Stimulated activated CD4-positive, alpha-beta T cell treated with anti-CD3 and anti-CD28 coated beads, Interleukin-2, amount 100 ng/mL, for 48 hours (primary cell): ENCODE results near the gene KCNAB2.
"Not testable (repeated sequence)": the region's sequence is repeated elsewhere in the genome, so short reads cannot be mapped to it uniquely, and the experiment has no call there.

Experiments used
- DNase-seq, 2 donors: peaks; one replicate each; pipeline ENCODE4 v3.0.0-alpha.2; 2020

KCNAB2 gene

DNA sequence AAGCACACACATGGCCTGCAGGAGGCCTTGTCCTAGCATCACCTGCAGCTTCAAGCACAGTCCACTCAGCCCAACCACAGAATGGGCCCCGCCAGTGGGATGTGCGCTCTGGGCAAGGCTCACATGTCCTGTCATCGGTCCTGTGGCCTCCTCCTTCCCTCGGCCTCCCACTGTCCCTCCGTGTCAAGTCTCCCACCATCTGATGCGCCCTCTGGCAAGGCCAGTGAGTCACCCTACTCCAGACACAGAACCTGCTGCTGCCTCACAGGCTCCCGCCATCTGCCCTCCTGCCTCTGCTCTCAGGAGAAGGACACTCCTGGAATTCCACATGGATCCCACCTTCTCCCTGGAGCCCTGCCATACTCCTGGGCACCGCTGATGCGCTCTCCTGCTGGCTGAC, 14.2 kb downstream of the KCNAB2 start:
- DNase-seq, result no peak

- DNase-seq, result no peak
These were observed 17.0 kb downstream of the KCNAB2 start for GRCh38 chr1:6062670-6063069.

GRCh38 chr1:6063532-6064053, 17.9 kb downstream of the KCNAB2 start:
- not testable (repeated sequence) for DNase-seq

DNA sequence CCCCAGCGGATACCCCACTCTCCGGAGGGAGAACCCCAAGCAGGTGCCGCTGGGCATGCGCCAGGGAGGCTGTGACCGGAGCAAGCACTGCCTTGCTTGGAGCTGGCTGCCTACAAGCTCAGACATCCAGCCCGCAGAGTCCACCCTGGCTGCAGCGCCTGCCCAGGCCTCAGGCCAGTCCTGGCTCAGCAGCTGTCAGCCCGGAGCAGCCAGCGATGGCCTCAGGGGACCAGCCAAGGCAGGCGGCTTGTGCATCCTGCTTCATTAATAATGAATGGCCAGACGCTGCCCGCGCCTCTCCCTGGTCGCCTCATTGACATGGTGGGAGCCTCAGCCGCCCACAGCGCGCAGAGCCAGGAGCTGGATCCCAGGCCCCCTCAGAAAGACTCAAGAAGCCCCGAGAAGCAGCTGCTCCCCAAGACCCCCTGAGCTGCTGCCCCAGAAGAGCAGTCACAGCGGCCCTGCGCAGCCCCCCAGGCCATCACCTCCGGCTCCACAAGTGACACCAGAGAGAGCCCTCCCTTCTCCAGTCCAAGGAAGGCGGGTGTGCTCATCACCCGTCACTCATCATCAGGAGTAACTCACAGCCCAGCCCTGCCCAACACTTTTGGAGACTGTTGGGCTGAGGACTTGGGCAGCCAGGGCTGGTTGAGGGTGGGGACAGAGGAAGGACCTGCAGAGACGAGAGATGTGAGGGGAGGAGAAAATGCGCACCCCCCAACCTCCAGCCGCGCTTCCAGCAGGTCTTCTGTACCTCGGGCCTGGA, 19.6 kb downstream of the KCNAB2 start:
- DNase-seq, result no peak

DNA sequence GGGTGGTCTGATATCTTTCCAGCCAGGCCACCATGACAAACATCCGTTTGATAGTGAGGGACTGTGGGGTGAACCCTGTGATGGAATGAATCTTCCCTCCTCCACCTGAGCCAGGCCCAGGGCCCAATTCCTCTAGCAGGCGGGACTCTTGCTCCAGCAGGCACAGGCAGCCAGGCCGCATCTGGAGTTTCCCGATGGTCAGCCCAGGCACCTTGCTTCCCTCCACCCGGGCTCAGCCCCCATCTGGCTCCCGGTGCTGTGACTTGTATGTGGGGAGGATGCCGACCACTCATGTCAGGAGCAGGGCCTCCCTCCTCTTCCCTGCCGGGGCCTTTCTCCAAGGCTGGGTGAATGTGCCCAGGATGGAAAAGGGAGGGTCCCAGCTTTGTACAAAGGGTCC, 21.0 kb downstream of the KCNAB2 start:
- DNase-seq, result no peak

DNA sequence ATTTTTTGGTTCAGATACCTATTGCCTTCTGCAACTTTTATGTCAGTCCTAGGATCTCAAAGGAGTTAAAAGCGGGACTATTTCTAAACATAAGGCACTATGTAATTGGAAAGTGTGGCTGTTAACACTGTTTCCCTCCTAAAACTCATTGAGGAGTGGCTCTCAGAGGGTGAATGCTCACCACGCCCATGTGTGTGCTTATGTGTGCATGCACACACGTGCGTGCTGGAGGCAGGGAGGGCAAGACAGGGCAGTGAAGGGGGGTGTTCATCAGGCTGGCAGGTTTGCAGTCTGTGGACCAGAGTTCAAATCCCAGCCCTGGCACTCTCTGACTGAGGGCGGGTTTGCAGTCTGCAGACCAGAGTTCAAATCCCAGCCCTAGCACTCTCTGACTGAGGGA, 22.4 kb downstream of the KCNAB2 start:
- no peak for DNase-seq

DNA sequence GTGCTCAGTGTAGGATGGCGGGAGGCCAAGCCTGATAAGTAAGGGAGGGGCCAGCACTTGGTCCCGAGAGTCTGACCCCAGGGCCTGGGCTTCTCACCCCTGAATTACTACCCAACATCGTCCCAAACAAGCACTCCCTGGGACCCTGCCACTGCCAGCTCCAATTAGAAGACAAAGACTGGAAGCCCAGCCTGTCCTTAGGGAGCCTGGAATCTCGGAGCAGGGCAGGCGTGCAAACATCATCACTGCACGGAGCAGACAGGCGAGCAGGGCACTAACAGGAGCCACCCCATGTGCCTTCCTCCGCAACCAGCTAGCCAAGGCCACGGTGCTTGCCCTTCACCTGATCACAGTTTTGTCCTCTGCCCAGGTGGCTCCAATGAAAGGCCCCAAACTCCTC, 23.2 kb downstream of the KCNAB2 start:
- DNase-seq, result no peak

DNA sequence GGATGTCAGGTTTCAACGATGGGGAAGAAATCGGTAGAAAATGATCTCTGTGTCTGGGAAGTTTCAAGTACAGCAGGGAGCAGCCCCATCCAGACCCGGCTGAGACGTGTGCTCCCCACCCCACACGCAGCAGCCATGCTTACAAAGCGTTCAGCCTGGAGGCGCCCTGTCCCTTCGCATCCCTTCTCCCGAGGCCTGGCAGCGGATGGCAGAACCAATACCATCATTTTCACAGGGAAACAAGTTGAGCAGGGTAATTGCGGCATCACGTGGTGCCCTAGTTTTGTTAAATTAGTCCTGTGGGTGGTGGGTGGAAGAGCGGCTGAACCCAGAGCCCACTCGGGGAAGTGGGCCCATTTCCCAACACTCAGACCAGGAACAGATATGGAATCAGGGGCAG, 23.9 kb downstream of the KCNAB2 start:
- no peak for DNase-seq

- DNase-seq, result no peak
These were observed 24.8 kb downstream of the KCNAB2 start for GRCh38 chr1:6070450-6070974.

DNA sequence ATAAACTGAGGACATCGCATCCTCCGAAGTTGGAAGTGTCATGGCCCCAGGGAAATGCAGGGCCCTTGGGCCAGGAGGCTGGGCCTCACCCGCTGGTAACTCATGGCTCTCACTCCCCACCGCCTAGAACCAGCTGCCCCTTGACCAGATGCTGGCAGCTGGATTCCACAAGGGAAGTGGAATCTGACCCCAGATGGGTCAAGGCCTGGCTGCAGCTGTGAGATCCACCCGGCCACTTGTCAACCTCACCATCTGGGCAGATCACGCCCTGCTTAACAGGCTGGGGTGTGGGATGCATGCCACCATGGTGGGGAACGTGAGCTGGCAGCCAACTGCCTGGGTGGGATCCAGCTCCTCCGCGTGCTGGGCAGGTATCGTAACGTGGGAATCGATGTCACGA, 25.5 kb downstream of the KCNAB2 start:
- no peak for DNase-seq

- no peak for DNase-seq
These were observed 27.2 kb downstream of the KCNAB2 start for GRCh38 chr1:6072774-6073479.

- no peak for DNase-seq
These were observed 27.9 kb downstream of the KCNAB2 start for GRCh38 chr1:6073480-6074053.

DNA sequence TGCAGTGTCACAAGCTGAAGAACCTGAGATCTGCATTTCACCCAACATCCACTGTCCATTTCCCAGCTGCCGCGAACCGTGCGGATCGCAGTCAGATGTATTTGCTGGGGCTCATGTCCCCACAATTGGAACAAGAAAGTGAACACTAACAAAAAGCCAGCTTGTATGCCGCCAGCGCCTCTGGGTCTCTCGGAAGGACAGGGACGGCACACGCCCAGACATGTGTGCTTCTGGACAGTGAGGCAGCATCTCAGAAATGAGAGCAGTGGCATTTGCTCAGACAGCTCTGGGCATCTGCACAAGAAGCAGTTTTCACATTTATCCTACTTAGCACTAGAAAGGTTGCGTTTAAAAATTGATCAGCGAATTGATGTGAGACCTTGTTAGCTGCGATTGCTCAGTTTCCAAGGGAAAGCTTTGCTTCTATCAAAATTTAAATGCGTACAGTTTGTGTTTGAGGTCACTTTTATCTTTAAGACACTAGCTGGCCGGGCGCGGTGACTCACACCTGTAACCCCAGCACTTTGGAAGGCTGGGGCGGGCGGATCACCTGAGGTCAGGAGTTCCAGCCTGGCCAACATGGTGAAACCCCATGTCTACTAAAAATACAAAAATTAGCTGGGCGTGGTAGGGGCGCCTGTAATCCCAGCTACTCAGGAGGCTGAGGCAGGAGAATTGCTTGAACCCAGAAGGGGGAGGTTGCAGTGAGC, 28.7 kb downstream of the KCNAB2 start:
- DNase-seq, result no peak

DNA sequence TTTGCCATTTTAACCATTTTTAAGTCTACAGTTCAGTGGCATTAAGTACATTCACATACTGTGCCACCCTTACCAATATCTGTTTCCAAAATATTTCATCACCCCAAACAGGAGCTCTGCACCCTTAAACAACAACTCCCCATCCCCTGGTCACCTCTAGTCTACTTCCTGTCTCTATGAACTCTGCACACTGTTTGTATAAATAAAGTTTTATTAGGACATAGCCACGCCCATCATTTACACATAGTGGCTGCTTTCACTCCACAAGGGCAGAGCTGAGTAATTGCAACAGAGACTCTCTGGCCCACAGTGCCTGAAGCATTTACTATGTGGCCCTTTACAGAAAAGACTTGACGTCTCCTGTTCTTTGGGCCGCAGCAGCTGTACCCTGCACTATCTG, 30.1 kb downstream of the KCNAB2 start:
- DNase-seq, result no peak

GRCh38 chr1:6077061-6077460, 31.4 kb downstream of the KCNAB2 start:
- not testable (repeated sequence) for DNase-seq

DNA sequence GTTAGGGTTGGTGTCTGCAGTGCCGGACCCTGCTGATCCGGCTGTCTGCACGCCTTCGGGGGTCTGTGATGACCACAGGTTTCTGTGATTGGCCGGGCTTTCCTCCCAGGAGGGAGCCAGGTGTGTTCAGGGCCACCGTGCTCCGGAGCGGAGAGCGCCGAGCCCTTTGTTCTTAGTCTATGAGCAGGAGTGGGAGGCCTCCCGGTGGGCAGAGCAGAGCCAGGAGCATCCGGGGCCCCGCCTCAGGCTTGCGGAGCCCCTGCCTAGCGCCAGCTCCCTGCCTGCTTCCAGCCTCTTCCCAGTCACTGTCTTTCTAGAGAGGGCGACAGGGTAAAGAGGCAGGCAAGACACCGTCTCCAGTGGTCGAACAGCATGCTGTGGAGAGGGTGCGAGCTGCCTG, 31.8 kb downstream of the KCNAB2 start:
- DNase-seq, result no peak

GRCh38 chr1:6077919-6078318, 32.2 kb downstream of the KCNAB2 start:
- no peak for DNase-seq

DNA sequence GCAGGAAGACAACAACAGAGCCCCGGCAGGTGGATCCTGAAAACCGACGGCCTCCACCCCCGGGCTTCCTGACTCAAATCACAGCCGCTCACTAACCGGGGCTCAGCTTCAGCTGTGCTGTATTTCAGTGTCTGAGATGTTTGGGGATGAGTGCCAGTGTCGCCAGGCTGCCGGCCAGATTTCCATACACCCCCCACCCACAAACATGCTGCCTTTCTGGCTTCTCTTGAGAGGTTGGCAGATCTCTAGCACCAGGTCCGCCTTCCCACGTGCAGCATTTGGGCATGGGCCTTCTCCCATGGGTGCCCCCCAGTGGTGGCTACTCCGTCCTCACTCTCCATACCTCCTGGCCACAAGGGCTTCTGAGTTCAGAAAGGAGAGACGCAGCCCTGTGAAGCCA, 34.8 kb downstream of the KCNAB2 start:
- no peak for DNase-seq

DNA sequence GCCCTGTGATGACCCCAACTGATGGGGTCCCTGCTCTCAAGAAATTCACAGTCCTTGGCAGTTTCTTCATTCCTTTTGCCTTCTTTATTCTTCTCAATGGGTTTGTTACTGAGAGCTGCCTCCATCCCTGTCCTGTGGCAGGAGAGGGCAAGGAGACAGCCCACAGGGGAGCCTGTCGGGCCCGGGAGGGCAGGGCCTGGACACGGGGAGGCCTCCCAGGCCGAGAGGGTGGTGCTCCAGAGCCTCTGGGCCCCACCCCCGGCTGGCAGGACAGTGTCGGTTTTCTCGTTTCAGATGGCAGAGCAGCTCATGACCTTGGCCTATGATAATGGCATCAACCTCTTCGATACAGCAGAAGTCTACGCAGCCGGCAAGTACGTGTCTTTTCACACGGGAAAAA, 36.2 kb downstream of the KCNAB2 start:
- DNase-seq, result no peak

DNA sequence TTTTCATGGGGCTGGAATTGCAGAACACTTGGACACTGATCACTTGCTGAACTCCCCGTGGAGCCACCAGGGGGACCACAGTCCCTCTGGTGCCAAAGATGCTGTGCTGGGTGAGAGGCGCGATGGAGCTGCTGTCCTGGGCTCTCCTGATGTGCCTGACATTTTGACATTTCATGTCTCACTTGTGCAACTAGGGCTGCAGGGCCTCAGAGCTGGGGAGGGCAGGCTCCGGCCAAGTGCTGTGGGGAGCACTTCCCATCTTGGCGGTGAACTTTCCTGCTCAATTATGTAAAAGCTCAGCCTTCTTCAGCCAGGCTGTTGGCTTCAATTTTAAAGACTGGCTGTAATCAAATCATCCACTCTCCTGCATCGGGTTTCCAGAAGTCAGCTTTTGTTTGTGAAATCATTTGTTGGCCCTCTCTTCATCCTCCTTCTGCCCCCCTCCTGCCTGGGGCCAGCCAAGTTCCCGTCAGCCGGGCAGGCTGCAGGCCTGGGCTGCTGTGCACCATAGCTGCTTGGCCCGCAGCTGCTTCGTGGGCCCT, 36.8 kb downstream of the KCNAB2 start:
- DNase-seq, result no peak

DNA sequence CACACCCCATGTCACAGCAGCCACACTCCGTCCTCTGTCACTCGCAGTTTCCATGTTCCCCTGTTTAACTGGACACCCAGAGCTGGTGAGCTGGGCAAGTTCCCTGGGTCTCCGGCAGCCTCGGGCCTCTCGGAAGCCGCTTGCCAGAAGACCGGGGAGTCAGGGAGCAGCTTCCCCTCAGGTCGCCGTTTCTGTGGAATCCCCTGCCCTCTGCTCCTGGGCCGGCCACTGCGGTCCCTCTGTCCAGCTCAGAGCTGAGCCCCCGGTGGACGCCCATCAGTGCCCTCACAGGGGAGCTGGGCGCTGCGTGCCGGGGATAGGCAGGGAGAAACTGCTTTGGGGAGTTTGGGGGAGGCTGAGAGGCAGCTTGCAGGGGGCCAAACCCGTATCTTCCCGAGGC, 37.7 kb downstream of the KCNAB2 start:
- DNase-seq, result no peak

DNA sequence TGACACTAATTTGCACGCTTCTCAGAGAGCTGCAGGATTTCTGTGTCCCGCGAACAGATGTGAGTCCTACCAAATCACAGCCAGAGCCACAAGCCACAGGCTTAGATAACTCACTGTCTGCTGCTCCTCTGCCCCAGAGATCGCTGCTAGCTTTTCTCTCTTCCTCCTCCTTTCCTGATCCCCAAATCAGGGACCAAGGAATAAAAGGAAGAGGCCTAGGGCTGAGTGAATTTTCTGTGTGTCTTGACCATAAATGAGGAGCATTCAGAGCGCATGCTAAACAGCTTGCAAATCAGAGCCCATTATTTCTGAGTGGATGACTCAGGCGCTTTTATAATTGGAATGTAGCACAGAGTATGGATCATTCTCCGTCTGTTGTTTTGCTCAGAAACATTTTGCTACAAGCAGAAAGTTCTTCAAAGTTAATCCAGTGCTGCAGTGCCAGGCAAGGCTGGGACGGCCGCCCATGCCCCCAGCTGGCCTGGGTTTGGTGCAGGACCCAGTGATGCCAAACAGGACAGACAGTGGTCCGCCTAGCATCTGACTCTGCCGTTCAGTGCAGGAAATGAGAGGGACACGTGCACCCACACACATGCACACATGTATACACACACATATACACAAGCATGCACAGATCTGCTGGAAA, 38.2 kb downstream of the KCNAB2 start:
- no peak for DNase-seq
